ENCODE measurements around the gene ABLIM1. TPM values are rescaled to one million over a fixed set of nuclear protein-coding genes. Genes with fewer than 3 reads are reported as not detected.

The ABLIM1 gene
- total RNA-seq, 3 donors from 2014 or later = 89.0 to 216 (median 131) TPM

- peaks cover 0 to 11% of the 10 kb centered on the region in 2 donors for H3K4me1 ChIP-seq
- TF ChIP-seq, protein P1, sequence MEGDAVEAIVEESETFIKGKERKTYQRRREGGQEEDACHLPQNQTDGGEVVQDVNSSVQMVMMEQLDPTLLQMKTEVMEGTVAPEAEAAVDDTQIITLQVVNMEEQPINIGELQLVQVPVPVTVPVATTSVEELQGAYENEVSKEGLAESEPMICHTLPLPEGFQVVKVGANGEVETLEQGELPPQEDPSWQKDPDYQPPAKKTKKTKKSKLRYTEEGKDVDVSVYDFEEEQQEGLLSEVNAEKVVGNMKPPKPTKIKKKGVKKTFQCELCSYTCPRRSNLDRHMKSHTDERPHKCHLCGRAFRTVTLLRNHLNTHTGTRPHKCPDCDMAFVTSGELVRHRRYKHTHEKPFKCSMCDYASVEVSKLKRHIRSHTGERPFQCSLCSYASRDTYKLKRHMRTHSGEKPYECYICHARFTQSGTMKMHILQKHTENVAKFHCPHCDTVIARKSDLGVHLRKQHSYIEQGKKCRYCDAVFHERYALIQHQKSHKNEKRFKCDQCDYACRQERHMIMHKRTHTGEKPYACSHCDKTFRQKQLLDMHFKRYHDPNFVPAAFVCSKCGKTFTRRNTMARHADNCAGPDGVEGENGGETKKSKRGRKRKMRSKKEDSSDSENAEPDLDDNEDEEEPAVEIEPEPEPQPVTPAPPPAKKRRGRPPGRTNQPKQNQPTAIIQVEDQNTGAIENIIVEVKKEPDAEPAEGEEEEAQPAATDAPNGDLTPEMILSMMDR (IDR thresholded peaks at IDR 0.05) = no peak
- TF ChIP-seq POLR2AphosphoS5 (IDR thresholded peaks at IDR 0.05) = no peak
- TF ChIP-seq POLR2A (IDR thresholded peaks at IDR 0.05) = no peak
- intact Hi-C loops (cut with DNase I; ENCODE audit: low total_unique reads) = no loop called here
- H3K4me3 ChIP-seq = no peak overlapping the region
- no peaks in the 10 kb centered on the region for H3K36me3 ChIP-seq
- no peak for DNase-seq (ENCODE audit: low spot score in 2 of 2)
- no peak overlapping the region for H3K27ac ChIP-seq
- H3K9me3 ChIP-seq = no peaks in the 10 kb centered on the region
- no peaks in the 10 kb centered on the region for H3K27me3 ChIP-seq
Measured at GRCh38 chr10:114688786-114689185, 30.7 kb upstream of the ABLIM1 start.

- no peak overlapping the region for H3K4me3 ChIP-seq
- H3K36me3 ChIP-seq = no peaks in the 10 kb centered on the region
- H3K9me3 ChIP-seq = no peaks in the 10 kb centered on the region
- H3K27ac ChIP-seq = no peak overlapping the region
- no peaks in the 10 kb centered on the region for H3K27me3 ChIP-seq
- intact Hi-C loops (cut with DNase I; ENCODE audit: low total_unique reads) = no loop called here
- no peak for DNase-seq (ENCODE audit: low spot score in 2 of 2)
- H3K4me1 ChIP-seq = peaks cover 0 to 11% of the 10 kb centered on the region in 2 donors
- no peak for TF ChIP-seq POLR2A (IDR thresholded peaks at IDR 0.05)
- TF ChIP-seq, protein P1 (IDR thresholded peaks at IDR 0.05) = no peak
- TF ChIP-seq POLR2AphosphoS5 (IDR thresholded peaks at IDR 0.05) = no peak
Measured at GRCh38 chr10:114687459-114687858, 29.4 kb upstream of the ABLIM1 start.

DNA sequence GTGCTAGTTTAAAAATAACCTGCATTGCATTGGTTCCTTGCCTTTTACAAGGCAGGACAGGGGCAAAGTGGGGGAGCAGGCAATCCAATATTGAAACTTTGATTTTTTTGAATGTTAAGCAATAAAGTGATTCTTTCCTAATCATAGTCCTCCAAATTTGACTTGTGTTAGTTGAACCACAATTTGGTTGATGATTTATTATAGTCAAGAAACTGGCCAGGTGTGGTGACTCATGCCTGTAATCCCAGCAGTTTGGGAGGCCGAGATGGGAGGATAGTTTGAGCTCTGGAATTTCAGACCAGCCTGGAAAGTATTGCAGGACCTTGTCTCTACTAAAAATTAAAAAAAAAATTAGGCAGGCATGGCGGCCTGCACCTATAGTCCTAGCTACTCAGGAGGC is 27.9 kb upstream of the ABLIM1 start:
- Histone ChIP-seq H3K9me3 (no peaks in the 10 kb centered on the region), H3K4me3 (no peak overlapping the region), H3K27ac (peak overlapping the region in 1 of 2 donors; percentile 82), H3K4me1 (peaks cover 0 to 11% of the 10 kb centered on the region in 2 donors), H3K27me3 (no peaks in the 10 kb centered on the region), H3K36me3 (no peaks in the 10 kb centered on the region)
- intact Hi-C loops (cut with DNase I; ENCODE audit: low total_unique reads) = no loop called here
- TF ChIP-seq, protein P1 (IDR thresholded peaks at IDR 0.05) = no peak
- TF ChIP-seq POLR2A (IDR thresholded peaks at IDR 0.05) (no peak), POLR2AphosphoS5 (IDR thresholded peaks at IDR 0.05) (no peak)
- no peak for DNase-seq (ENCODE audit: low spot score in 2 of 2)

- H3K27ac ChIP-seq = peak overlapping the region; percentile 82 to 90
- no peak overlapping the region for H3K4me3 ChIP-seq
- TF ChIP-seq, protein P1 (IDR thresholded peaks at IDR 0.05) = no peak
- TF ChIP-seq POLR2A (IDR thresholded peaks at IDR 0.05) = no peak
- TF ChIP-seq POLR2AphosphoS5 (IDR thresholded peaks at IDR 0.05) = no peak
- peaks cover 0 to 11% of the 10 kb centered on the region in 2 donors for H3K4me1 ChIP-seq
- H3K9me3 ChIP-seq = no peaks in the 10 kb centered on the region
- H3K36me3 ChIP-seq = no peaks in the 10 kb centered on the region
- no peaks in the 10 kb centered on the region for H3K27me3 ChIP-seq
- intact Hi-C loops (cut with DNase I; ENCODE audit: low total_unique reads) = no loop called here
- DNase-seq (ENCODE audit: low spot score in 2 of 2) = no peak
Measured at GRCh38 chr10:114685456-114685855, 27.4 kb upstream of the ABLIM1 start.

GRCh38 chr10:114684822-114685209 is 26.7 kb upstream of the ABLIM1 start:
- TF ChIP-seq POLR2AphosphoS5 (IDR thresholded peaks at IDR 0.05) = no peak
- Histone ChIP-seq H3K36me3 (no peaks in the 10 kb centered on the region), H3K9me3 (no peaks in the 10 kb centered on the region), H3K27ac (peak overlapping the region; percentile 82 to 90), H3K4me1 (peaks cover 0 to 11% of the 10 kb centered on the region in 2 donors), H3K27me3 (no peaks in the 10 kb centered on the region), H3K4me3 (peak overlapping the region in 2 of 3 donors; percentile 41 to 60)
- intact Hi-C loops (cut with DNase I; ENCODE audit: low total_unique reads) = no loop called here
- no peak for DNase-seq (ENCODE audit: low spot score in 2 of 2)
